Activated naive CD4-positive, alpha-beta T cell treated with anti-CD3 and anti-CD28 coated beads for 36 hours (primary cell): ENCODE data around the gene GMPR2. TPM values are rescaled to one million over a fixed set of nuclear protein-coding genes. Genes with fewer than 3 reads are reported as not detected.
"Not testable (repeated sequence)": the region's sequence is repeated elsewhere in the genome, so short reads cannot be mapped to it uniquely, and the experiment has no call there.

Source experiments
- CTCF ChIA-PET: fragments of 350-600 bp; sonication (Branson Sonifier 250); formaldehyde crosslinking; loops from one replicate; lab custom pipeline; 2021; ENCODE audit warnings: antibody characterized with exemption; lab: Charles Lee
- DNase-seq: peaks from one replicate; pipeline ENCODE4 v3.0.0-alpha.2; 2020
- H3K27ac Mint-ChIP-seq: one replicate; pipeline ENCODE4 v1.8.0; 2021; ENCODE audit warnings: mild to moderate bottlenecking, mixed read lengths
- H3K27me3 Mint-ChIP-seq: one replicate; pipeline ENCODE4 v1.8.0; 2021; ENCODE audit warnings: low read depth, mixed read lengths
- H3K36me3 Mint-ChIP-seq: one replicate; pipeline ENCODE4 v1.8.0; 2021; ENCODE audit warnings: low read depth, mixed read lengths
- H3K4me1 Mint-ChIP-seq: one replicate; pipeline ENCODE4 v1.8.0; 2021; ENCODE audit warnings: low read depth, mixed read lengths
- H3K4me3 Mint-ChIP-seq: one replicate; pipeline ENCODE4 v1.8.0; 2021; ENCODE audit warnings: mild to moderate bottlenecking, moderate library complexity, mixed read lengths
- H3K9me3 Mint-ChIP-seq: one replicate; pipeline ENCODE4 v1.8.0; 2021; ENCODE audit warnings: mixed read lengths
- intact Hi-C: fragments of 100-400 bp; cut with micrococcal nuclease; formaldehyde crosslinking; loops from one replicate; pipeline ENCODE4 v1.15.1; 2023
- total RNA-seq, 2 experiments: library from RNA; stranded (reverse); gene quantifications; one replicate each; pipeline ENCODE4 v1.2.3, GENCODE V29; 2021

GMPR2 gene
- total RNA-seq, 2 experiments from 2014 or later = 60.5 to 63.7 TPM

DNA sequence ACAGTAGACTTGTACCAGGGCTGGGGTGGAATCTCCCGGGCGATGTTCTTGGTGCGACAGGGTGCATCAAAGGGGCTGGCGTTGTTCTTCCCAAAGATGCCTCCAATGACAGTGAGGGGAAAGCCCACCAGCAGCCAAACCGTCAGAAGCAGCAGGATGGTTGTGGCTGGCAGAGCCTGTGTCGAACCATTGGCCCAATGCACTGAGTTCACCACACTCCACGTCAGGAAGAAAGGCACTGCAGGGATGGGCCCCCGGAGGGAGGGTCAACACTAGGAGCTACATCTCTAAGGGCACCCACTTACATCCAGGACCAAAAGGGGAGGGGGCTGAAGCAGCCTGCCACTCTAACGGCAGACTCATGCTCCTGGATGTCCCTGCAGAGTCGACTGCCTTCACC is 42.3 kb upstream of the GMPR2 start:
- peaks cover 16% of the 10 kb centered on the region for H3K36me3 Mint-ChIP-seq

DNA sequence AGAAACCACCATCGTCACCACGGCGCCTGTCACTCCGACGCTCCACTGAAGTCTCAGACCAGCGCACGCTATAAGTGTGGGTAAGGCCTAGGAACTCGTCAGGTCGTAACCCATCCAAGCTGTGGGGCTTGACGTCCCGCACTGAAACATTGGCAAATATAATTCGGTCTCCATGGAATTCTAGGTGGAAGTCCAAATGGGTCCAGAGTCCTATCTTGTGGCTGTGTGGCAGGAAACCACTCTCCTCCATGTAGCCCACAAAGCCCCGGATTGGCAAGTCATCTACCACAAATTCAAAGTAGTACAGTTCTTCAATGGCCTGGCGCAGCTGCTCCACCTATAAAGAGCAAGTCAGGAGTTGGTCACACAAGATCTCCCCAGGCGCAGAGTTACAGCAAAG is 39.8 kb upstream of the GMPR2 start:
- no peak overlapping the region for H3K27ac Mint-ChIP-seq
- no peak for DNase-seq
- H3K27me3 Mint-ChIP-seq = no peaks in the 10 kb centered on the region
- H3K4me1 Mint-ChIP-seq = peaks cover 54% of the 10 kb centered on the region
- intact Hi-C loops = no loop called here
- peaks cover 22% of the 10 kb centered on the region for H3K36me3 Mint-ChIP-seq
- H3K9me3 Mint-ChIP-seq = no peaks in the 10 kb centered on the region
- H3K4me3 Mint-ChIP-seq = no peak overlapping the region
- CTCF ChIA-PET = interaction anchor here (0.5 to 2.3 kb wide), 2 partner anchors 70 to 104 kb away, joined by 3 to 5 read pairs; no protein-coding TSS in a partner anchor

More for the DNA sequence above, 42.3 kb upstream of the GMPR2 start:
- CTCF ChIA-PET = interaction anchor here (0.7 to 1.0 kb wide), 2 partner anchors 10 to 98 kb away, joined by 3 read pairs; no protein-coding TSS in a partner anchor
- intact Hi-C loops = no loop called here
- DNase-seq = no peak
- Mint-ChIP-seq H3K27me3 (no peaks in the 10 kb centered on the region), H3K4me3 (no peak overlapping the region), H3K4me1 (peaks cover 59% of the 10 kb centered on the region), H3K27ac (no peak overlapping the region), H3K9me3 (no peaks in the 10 kb centered on the region)

DNA sequence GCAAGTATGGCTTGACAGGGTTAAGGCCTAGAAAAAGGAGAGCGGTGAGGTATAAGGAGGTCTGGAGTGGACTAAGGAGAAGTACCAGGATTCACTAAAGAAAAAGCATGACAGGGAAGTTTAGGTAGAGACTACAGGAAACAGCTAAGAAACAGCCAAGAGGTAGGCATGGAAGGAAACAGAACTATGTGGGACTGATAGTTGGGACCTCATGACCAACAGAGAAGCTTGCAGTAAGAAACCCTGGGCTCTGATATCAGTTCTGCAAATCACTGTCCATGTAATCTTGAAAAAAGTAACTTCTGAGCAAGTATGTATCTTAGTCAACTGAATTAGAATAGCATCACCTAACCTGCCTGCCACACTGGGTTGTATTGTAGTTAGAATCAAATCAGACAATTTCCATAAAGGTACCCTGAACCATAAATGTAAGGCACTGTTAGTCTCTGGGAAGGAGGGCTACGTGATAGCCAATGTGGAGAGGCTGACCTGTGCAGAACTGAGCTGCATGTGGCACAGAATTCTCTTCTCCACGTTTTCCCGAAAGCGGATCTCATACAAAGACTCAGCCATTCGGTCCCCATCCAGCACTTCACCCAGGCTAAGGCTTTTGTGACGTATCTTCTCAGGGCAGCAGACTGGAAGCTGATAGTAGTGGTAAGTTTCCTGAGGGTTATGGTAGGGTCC is 38.4 kb upstream of the GMPR2 start:
- CTCF ChIA-PET = interaction anchor here (0.6 to 2.8 kb wide), 6 partner anchors 48 to 237 kb away, joined by 3 to 10 read pairs (median 4); partner anchors contain the start of genes CIDEB and TINF2
- Mint-ChIP-seq H3K9me3 (no peaks in the 10 kb centered on the region), H3K27me3 (no peaks in the 10 kb centered on the region), H3K36me3 (peaks cover 30% of the 10 kb centered on the region), H3K4me3 (peak overlapping the region; percentile 96), H3K27ac (peak overlapping the region; percentile 93), H3K4me1 (peaks cover 57% of the 10 kb centered on the region)
- intact Hi-C loops = no loop called here
- no peak for DNase-seq

DNA sequence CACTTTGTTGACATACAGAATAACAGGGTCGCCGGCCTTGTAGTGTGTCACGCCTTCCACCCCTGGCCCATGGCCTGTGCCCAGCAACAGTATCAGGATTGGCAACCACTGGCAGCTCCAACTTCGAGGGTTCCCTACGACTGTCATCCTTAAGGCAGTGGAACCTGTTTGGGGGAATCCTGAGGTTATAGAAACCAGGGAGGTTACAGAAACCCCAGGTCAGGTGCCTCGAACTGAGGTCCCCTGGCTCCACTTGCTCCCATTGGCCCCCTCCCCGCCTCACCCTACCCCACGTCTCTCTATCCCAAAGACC is 37.9 kb upstream of the GMPR2 start:
- H3K36me3 Mint-ChIP-seq = peaks cover 30% of the 10 kb centered on the region
- H3K4me1 Mint-ChIP-seq = peaks cover 58% of the 10 kb centered on the region
- H3K4me3 Mint-ChIP-seq = peak overlapping the region; percentile 96
- no peaks in the 10 kb centered on the region for H3K27me3 Mint-ChIP-seq
- H3K27ac Mint-ChIP-seq = peak overlapping the region; percentile 93
- DNase-seq = no peak
- no peaks in the 10 kb centered on the region for H3K9me3 Mint-ChIP-seq
- intact Hi-C loops = loop anchor here (1.0 kb wide), 9 partner anchors 18 to 102 kb away; partner anchors contain the start of genes CHMP4A, EMC9, GMPR2 and IRF9
- CTCF ChIA-PET = interaction anchor here (0.6 to 2.8 kb wide), 7 partner anchors 18 to 237 kb away, joined by 3 to 10 read pairs (median 4); partner anchors contain the start of genes CHMP4A, CIDEB and TINF2

DNA sequence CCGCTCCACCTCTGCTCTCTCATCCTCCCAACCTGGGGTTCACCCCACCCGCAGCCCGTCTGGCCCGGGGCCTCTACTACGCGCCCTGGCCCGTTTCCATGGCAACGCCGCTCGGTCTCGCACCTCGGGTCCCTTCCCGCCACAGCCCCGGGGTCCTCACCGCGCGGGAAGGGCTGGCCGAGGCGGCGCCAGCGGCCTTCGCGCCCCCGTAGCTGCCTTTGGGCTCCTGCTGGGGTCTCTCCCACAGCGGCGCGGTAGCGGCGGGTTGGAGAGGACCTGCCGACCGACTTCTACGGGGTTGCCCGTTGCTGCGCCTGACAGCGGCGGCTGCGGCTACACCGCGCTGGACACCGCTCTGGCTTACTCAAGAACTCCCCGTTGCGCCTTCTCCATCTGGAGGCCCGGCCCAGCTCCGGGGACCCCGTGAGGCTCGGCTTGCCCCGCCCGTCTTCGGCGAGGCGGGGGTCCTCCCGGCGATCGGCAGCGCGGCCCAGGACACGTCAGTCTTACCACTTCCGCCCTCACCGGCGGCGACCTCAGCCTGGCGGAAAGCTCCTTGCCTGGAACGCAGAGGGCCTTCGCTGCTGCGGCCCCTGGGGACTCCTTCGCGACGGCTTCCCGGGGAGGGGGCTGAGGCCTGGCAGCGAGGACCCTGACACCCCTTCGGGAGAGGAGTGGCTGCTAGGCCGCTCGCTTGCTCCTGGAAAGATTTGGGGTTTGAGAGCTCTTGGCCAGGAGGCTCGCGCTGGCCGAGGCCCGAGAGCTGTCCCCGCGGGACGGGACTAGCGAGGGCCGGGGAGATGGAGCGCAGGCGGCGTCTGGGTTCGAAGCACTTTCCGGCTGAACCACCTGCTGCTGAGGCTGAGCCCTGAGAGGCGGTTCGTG is 37.3 kb upstream of the GMPR2 start, which contains the start of gene TM9SF1:
Gene TM9SF1 (minus strand): TSS at position 256 of the 885 bp plus-strand sequence. CDS start 422 bp downstream, outside the sequence.
- H3K4me1 Mint-ChIP-seq = peaks cover 56% of the 10 kb centered on the region

DNA sequence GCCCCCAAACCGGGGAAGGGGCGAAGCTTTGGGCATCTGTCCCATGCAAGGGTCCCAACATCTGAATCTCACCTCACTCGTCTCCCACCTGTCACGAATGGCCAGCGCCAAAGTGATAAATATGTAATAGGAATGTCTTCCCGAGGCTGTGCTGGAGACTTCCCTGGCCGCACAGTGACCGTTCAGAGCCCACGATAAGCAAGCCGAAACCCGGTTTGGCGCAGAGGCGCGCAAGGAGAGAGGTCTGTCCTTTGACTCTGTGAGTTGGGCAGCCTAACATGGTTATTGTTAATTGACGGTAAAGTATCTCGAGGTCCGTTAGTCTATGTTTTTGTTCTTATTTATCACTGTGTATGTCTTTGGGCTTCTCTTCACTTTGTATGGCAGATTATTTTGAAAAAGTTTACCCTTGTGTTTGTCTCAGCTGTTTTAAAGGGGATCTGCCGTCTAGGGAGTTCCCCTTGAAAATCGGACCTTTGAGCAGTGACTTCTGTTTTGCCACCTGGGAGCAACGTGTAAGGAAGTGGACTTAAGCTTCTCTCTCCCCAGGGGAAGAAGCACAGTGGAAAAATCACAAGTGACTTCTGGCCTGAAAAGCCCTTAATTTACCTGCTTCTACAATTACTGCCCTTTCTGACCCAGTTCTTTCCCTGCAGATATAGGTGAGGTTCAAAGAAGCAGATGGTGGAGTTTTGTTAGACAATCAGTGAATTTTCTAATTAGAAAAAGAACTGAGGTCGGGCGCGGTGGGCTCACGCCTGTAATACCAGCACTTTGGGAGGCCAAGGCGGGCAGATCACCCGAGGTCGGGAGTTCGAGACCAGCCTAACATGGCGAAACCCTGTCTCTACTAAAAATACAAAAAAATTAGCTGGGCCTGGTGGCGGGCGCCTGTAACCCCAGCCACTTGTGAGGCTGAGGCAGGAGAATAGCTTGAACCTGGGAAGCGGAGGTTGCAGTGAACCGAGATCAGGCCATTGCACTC is 36.4 kb upstream of the GMPR2 start:
- no peaks in the 10 kb centered on the region for H3K9me3 Mint-ChIP-seq
- no peaks in the 10 kb centered on the region for H3K27me3 Mint-ChIP-seq
- H3K36me3 Mint-ChIP-seq = peaks cover 36% of the 10 kb centered on the region
- DNase-seq = no peak
- intact Hi-C loops = no loop called here
- peaks cover 55% of the 10 kb centered on the region for H3K4me1 Mint-ChIP-seq
- H3K4me3 Mint-ChIP-seq = peak overlapping the region; percentile 96
- peak overlapping the region; percentile 93 for H3K27ac Mint-ChIP-seq
- CTCF ChIA-PET = interaction anchor here (0.7 to 2.8 kb wide), 6 partner anchors 17 to 260 kb away, joined by 3 to 10 read pairs (median 4); partner anchors contain the start of genes CHMP4A and TINF2

More for the DNA sequence above, 37.3 kb upstream of the GMPR2 start, which contains the start of gene TM9SF1:
- H3K4me3 Mint-ChIP-seq = peak within 1 kb of the TSS; percentile 96
- peak within 1 kb of the TSS; percentile 93 for H3K27ac Mint-ChIP-seq
- H3K9me3 Mint-ChIP-seq = no peaks in the 10 kb centered on the region
- DNase-seq = peak; percentile 89
- H3K36me3 Mint-ChIP-seq = peaks cover 31% of the 10 kb centered on the region
- CTCF ChIA-PET = interaction anchor here (0.7 to 2.8 kb wide), 8 partner anchors 18 to 236 kb away, joined by 3 to 10 read pairs (median 3); partner anchors contain the start of genes CHMP4A, CIDEB and TINF2
- intact Hi-C loops = loop anchor here (1.0 kb wide), 9 partner anchors 18 to 102 kb away; partner anchors contain the start of genes CHMP4A, EMC9, GMPR2 and IRF9
- no peaks in the 10 kb centered on the region for H3K27me3 Mint-ChIP-seq

DNA sequence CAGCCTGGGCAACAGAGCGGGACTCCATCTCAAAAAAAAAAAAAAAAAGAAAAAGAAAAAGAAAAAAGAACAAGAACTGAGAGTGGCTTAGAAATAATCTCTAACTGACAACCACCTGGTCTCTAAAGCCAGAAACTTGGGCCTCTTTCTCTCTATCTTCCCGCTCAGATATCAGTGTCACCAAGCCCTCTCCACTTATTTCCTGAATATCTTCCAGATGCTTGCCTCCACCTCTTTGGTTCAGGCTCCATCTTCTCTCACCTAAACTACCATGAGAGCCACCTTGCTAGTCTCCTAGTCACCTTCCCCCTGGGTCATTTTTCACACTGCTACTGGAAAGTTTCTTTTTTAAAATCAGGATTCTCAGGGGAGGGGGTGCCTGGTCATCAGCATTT is 35.7 kb upstream of the GMPR2 start:
- H3K4me1 Mint-ChIP-seq = peaks cover 53% of the 10 kb centered on the region
- intact Hi-C loops = no loop called here

DNA sequence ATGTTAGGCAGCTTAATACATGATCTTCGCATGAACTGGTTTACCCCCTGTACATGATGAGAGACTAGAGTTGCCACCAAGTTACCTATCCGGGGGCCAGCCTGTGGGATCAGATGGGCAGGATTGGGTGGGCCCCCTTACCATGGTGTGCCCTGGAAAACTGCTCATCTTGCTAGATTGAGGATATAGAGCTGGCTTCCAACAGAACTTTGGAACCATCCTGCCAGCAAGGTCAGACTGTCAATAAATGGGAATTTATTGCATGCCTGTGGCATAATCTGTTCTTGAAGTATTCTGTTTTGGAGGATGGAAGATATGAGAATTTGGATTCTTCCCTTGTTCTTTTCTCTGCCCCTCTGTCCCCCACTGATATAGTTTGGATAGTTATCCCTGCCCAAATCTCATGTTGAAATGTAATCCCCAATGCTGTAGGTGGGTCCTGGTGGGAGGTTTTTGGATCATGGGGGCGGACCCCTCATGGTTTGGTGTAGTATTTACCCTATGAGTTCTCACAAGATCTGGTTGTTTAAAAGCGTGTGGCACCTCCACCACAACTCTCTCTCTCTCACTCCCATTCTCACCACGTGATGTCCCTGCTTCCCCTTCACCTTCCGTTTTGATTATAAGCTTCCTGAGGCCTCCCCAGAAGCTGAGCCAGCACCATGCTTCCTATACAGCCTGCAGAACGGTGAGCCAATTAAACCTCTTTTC is 33.8 kb upstream of the GMPR2 start:
- Mint-ChIP-seq H3K27ac (no peak overlapping the region), H3K4me1 (peaks cover 44% of the 10 kb centered on the region), H3K4me3 (no peak overlapping the region), H3K27me3 (no peaks in the 10 kb centered on the region), H3K9me3 (peaks cover 7% of the 10 kb centered on the region), H3K36me3 (peaks cover 44% of the 10 kb centered on the region)
- CTCF ChIA-PET = interaction anchor here (0.6 kb wide), 1 partner anchor 134 kb away, joined by 3 read pairs; no protein-coding TSS in a partner anchor
- intact Hi-C loops = no loop called here
- no peak for DNase-seq

More for the DNA sequence above, 35.7 kb upstream of the GMPR2 start:
- Mint-ChIP-seq H3K9me3 (no peaks in the 10 kb centered on the region), H3K27ac (no peak overlapping the region), H3K36me3 (peaks cover 41% of the 10 kb centered on the region), H3K4me3 (peak overlapping the region; percentile 96), H3K27me3 (no peaks in the 10 kb centered on the region)
- no peak for DNase-seq
- CTCF ChIA-PET = interaction anchor here (0.7 kb wide), 1 partner anchor 260 kb away, joined by 3 read pairs; no protein-coding TSS in a partner anchor

DNA sequence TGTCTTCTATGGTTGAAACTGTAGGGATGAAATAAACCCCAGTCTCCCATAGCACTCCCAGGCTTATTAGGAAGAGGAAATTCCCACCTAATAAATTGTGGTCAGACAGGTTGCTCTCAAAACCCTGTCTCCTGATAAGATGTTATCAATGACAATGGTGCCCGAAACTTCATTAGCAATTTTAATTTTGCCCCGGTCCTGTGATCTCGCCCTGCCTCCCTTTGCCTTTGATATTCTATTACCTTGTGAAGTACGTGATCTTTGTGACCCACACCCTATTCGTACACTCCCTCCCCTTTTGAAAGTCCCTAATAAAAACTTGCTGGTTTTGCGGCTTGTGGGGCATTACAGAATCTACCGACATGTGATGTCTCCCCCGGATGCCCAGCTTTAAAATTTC is 30.2 kb upstream of the GMPR2 start:
- H3K4me3 Mint-ChIP-seq, H3K9me3 Mint-ChIP-seq, H3K27ac Mint-ChIP-seq, DNase-seq, H3K27me3 Mint-ChIP-seq, intact Hi-C loops: not testable (repeated sequence)
- Mint-ChIP-seq H3K36me3 (peaks cover 60% of the 10 kb centered on the region), H3K4me1 (peaks cover 32% of the 10 kb centered on the region)
- CTCF ChIA-PET = interaction anchor here (0.7 kb wide), 1 partner anchor 40 kb away, joined by 3 read pairs; the partner anchor contains the start of gene TINF2

DNA sequence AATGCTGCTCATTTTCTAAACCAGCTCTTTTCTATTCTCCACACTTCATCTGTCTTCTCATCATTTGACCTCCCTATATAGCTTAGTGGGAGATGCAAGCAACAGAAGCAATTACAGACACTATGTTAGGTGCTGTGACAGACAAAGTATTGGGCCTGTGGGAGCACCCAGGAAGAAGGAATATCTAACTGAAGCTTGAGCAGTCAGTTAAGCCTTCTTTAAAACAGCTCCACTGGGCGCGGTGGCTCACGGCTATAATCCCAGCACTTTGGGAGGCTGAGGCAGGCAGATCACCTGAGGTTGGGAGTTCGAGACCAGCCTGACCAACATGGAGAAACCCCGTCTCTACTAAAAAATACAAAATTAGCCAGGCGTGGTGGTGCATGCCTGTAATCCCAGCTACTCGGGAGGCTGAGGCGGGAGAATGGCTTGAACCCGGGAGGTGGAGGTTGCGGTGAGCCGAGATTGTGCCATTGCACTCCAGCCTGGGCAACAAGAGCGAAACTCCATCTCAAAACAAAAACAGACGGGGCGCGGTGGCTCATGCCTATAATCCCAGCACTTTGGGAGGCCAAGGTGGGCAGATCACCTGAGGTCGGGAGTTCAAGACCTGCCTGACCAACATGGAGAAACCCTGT is 29.4 kb upstream of the GMPR2 start:
- Mint-ChIP-seq H3K4me1 (peaks cover 30% of the 10 kb centered on the region), H3K36me3 (peaks cover 66% of the 10 kb centered on the region)
- H3K9me3 Mint-ChIP-seq, H3K4me3 Mint-ChIP-seq, intact Hi-C loops, DNase-seq, H3K27ac Mint-ChIP-seq, H3K27me3 Mint-ChIP-seq: not testable (repeated sequence)
- CTCF ChIA-PET = interaction anchor here (0.7 kb wide), 1 partner anchor 39 kb away, joined by 3 read pairs; the partner anchor contains the start of gene TINF2
